ENCODE results near the gene TBC1D2. TPM values are rescaled to one million over a fixed set of nuclear protein-coding genes. Genes with fewer than 3 reads are reported as not detected.

Gene TBC1D2
- total RNA-seq, 1 donor from 2014 or later, result 1.4 TPM

GRCh38 chr9:98172604-98173003 lies 82.8 kb downstream of the TBC1D2 start:
- no peak for DNase-seq (ENCODE audit: low read depth in 2 of 2)

DNA sequence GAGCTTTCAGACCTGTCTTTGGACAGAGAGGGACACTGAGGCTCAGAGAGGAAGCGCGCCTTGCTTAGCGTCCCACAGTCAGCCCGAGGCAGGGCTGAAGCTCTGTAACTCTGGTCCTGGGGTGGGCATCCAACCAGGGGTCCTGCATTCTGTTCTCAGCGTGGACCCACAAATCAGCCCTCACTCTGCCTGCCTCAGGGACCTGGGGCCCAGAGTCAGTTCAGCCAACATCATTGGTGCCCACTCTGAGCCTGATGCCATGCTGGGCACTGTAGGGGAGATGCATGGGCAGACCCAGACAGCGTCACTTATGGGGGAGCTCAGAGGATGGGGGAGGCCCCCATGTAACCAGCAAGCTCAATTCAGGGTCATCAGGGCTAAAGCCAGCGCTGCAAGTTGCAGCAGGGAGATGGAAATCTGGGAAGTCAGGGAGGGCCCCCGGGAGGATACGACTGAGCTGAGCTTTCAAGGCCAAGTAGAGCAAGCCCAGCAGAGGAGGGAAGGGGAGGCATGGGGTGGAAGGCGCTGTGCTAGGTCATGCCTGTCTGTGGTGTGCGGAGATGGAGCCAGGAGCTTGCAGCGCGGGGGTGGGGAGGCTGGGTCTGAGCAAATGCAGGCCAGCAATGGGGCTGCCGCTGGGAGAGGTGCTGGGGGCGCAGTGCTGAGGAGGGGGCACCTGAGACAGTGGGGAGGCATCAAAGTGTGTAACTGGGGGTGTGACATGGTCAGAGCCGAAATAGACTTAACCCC lies 84.1 kb downstream of the TBC1D2 start:
- DNase-seq (ENCODE audit: low read depth in 2 of 2), result no peak

- DNase-seq (ENCODE audit: low read depth in 2 of 2), result no peak
Measured at GRCh38 chr9:98168941-98169488, 86.4 kb downstream of the TBC1D2 start.

DNA sequence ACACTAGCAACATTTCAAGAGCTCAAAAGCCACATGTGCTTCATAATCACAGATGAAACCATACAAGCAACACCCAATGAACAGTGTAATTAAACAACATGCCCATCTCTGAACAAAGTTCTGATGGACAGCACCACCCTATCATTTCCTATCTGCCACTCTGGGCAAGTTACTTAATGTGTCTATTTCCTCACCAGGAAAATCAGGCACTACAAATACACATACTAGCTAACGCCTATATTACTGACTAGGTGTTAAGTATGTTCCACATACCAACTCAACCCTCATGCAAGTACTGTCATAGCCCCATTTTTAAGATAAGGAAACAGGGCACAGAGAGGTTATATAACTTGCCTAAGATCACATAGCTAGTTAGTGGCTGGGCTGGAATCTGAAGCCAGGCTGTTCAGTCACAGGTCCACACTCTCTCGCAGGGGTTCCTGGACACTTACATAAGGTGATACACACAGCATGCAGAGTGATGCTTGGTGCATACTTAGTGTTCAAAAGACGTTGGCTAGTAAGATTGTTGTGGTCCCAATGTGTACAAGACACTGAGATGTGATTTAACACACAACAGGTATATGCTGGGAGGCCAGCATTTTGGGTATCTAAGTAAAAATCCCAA lies 87.2 kb downstream of the TBC1D2 start:
- no peak for DNase-seq (ENCODE audit: low read depth in 2 of 2)

DNA sequence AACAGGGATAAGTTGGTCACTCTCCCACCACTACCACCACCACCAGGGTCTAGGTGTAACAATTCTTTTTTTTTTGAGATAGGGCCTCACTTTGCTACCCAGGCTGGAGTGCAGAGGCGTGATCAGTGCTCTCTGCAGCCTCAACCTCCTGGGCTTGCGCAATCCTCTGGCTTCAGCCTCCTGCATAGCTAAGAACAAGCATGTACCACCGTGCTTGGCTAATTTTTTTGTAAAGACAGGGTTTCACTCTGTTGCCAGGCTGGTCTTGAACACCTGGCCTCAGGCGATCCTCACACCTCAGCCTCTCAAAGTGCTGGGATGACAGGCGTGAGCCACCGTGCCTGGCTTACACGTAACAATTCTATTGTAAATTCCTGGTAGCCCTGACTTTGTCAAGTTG lies 90.5 kb downstream of the TBC1D2 start:
- DNase-seq (ENCODE audit: low read depth in 2 of 2), result no peak

GRCh38 chr9:98162613-98163012 lies 92.8 kb downstream of the TBC1D2 start:
- DNase-seq (ENCODE audit: low read depth in 2 of 2), result no peak

DNA sequence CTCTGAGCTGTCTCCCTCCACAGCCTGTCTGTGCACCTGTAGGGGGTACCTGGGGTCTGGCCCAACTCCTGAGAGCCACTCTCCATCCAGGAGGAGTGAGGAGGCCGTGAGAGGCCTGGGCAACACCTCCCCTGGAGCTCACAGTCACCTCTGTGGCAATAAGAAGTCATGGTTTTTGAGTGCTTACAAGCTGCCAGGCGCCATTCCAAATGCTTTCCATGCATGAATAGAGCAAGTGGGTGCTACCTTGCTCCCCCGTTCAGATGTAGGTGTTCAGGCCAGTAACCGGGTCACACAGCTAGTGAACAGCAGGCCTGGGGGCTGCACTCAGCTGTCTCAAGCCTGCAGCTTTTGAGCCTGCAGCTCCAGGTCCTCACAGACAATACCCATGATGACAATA lies 93.6 kb downstream of the TBC1D2 start:
- no peak for DNase-seq (ENCODE audit: low read depth in 2 of 2)

- no peak for DNase-seq (ENCODE audit: low read depth in 2 of 2)
Measured at GRCh38 chr9:98159790-98160189, 95.7 kb downstream of the TBC1D2 start.

- DNase-seq (ENCODE audit: low read depth in 2 of 2), result no peak
Measured at GRCh38 chr9:98159301-98159700, 96.1 kb downstream of the TBC1D2 start.

DNA sequence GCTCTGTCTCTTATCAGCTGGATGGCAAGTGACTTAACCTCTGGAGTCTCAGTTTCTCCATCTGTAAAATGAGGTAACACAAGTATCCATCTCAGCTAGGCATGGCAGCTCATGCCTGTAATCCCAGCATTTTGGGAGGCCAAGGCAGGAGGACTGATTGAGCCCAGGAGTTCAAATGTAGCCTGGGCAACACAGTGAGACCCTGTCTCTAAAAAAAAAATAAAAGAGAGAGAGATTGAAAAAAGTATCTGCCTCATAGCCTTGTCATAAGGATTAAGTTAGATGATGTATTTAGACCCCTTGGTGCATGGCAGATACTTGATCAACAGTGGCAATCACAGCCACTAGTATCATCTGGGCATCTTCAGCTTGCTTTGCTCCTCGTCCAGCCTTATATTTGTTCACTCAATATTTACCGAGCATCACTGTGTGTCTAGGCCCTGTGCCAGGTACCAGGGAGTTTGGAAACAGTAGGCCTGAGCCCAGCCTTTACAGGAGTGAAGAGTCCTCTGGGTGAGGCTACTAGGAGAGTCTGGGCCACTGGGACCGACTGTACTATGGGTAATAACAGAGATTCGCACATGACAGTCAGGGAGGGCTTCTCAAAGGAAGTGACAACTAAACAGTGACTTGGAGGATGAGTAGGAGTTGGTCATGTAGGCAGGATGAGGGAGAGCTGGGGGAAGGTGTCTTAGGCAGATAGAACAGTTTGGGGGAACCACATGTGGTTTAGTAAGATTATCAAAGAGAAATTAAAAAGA lies 97.2 kb downstream of the TBC1D2 start:
- no peak for DNase-seq (ENCODE audit: low read depth in 2 of 2)

DNA sequence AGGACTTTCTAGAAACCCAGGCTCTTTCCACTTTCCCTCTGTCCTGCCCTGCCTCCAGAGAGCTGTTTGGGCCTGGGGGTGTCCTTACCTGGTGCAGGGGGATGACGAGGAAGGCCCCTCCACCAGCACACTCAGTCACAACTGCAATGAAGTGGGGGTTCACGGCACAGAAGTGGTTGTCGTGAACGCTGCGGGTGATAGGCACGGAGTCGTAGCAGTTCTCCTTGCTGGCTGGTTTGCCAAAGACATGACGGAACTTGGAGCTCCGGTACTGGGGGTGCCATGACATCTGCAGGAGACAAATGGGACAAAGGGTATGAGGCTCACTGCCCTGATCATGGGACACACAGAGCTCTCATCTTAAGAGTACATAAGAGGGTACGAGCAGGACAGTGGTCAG lies 98.1 kb downstream of the TBC1D2 start:
- DNase-seq (ENCODE audit: low read depth in 2 of 2), result no peak

- DNase-seq (ENCODE audit: low read depth in 2 of 2), result no peak
Measured at GRCh38 chr9:98154678-98155077, 100.8 kb downstream of the TBC1D2 start.

- no peak for DNase-seq (ENCODE audit: low read depth in 2 of 2)
Measured at GRCh38 chr9:98152526-98152925, 102.9 kb downstream of the TBC1D2 start.

DNA sequence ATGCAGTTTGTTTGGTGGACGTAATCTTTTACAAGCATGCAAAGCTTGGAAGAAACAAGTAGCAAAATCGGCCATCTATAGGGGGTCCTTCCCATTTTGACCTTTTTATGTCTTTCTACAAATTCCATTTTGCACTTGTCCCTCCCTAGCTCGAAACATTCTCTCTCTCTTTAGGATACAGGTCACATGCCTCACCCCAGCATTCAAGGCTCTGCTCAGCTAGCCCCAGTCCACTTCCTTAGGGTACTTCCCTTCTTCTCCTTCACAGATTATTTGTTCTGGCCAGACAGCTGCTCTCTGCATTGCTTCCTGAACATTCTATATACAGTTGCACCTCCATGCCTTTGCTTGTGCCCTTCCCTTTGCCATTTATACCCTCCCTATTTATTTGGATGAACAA lies 104.7 kb downstream of the TBC1D2 start:
- no peak for DNase-seq (ENCODE audit: low read depth in 2 of 2)

DNA sequence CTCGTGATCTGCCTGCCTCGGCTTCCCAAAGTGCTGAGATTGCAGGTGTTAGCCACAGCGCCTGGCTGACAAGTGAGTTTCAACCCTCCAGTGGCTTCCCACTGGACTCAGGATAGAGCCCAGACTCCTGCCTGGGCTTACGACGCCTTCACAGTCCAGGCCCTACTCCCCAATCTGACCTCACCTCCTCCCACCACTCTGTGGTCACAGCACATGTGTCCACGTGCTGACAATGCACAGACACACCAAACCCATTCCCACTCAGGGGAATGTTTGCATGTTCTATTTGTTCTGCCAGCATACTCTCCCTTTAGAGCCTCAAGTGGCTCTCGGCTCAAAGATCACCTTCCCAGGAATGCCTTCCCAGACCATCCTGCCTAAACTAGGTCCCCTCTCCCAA lies 105.3 kb downstream of the TBC1D2 start:
- no peak for DNase-seq (ENCODE audit: low read depth in 2 of 2)

DNA sequence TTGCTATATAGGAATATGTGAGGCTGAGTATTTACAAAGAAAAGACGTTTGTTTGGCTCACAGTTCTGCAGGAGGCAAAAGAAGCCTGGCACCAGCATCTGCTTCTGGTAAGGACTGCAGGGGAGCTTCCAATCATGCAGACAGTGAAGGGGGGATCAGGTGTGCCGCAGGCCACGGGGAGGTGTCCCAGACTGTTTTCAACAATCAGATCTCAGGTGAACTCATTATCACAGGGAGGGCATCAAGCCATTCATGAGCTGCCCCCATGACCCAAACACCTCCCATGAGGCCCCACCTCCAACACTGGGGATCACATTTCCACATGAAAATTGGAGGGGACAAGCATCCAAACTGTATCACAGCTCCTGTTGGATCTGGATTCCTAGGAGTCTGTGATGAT lies 106.0 kb downstream of the TBC1D2 start:
- DNase-seq (ENCODE audit: low read depth in 2 of 2), result no peak

Other genes starting within 250 kb of the TBC1D2 start
- 72.8 and 77.8 TPM in 2 replicates for gene NANS, start 198.9 kb downstream of the TBC1D2 start, total RNA-seq
- gene TRIM14, start 136.4 kb downstream of the TBC1D2 start, total RNA-seq, result 1.9 and 2.4 TPM in 2 replicates
- 0.51 TPM in 2 replicates for gene CORO2A, start 63.0 kb downstream of the TBC1D2 start, total RNA-seq